Measurements from ENCODE around the gene ADARB1.

The ADARB1 gene

DNA sequence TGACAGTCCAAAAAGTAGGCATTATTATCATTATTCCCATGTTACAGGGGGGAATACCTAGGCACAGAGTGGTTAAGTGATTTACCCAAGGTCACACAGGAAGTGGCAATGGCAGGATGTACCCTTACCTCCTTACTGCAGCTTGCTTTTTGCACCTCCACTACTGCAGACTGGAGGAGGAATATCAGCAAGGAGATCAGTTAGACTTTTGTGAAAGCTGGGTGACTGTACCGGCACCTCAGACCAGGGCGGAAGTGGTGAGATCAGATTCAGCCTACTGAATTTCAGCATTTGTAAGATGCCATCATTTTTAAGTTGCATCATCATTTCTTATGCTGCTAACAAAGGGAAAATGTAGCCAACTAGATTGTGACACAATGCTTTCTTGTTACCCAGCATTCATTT is 4.5 kb downstream of the ADARB1 start:
- H3K27me3 ChIP-seq: peaks cover 0 to 21% (median 4%) of the 10 kb centered on the region in 11 experiments; a peak in 10 of 22 replicates
- TF ChIP-seq Cebpa-rat (IDR thresholded peaks at IDR 0.05): peak; percentile 12 to 97 (median 90); a peak in 18 of 22 replicates
- peak overlapping the region in 9 of 11 experiments; percentile 7 to 74 (median 41); a peak in 15 of 22 replicates for H3K9ac ChIP-seq
- peak overlapping the region in 10 of 11 experiments; percentile 42 to 89 (median 77); a peak in 19 of 22 replicates for H3K27ac ChIP-seq
- peaks cover 0 to 38% (median 12%) of the 10 kb centered on the region in 11 experiments; a peak in 14 of 22 replicates for H3K36me3 ChIP-seq
- H3K4me3 ChIP-seq: no peak overlapping the region; a peak in 1 of 20 replicates
- H3K9me3 ChIP-seq (replicated peaks in 1 of 11): peaks cover 0 to 5% (median 0%) of the 10 kb centered on the region in 11 experiments; a peak in 5 of 22 replicates
- H3K4me2 ChIP-seq: peak overlapping the region; percentile 49 to 100 (median 95)
- peaks cover 63 to 79% (median 74%) of the 10 kb centered on the region in 10 experiments for H3K4me1 ChIP-seq
- peaks cover 0 to 47% (median 34%) of the 10 kb centered on the region in 11 experiments; a peak in 15 of 22 replicates for H4K20me1 ChIP-seq

DNA sequence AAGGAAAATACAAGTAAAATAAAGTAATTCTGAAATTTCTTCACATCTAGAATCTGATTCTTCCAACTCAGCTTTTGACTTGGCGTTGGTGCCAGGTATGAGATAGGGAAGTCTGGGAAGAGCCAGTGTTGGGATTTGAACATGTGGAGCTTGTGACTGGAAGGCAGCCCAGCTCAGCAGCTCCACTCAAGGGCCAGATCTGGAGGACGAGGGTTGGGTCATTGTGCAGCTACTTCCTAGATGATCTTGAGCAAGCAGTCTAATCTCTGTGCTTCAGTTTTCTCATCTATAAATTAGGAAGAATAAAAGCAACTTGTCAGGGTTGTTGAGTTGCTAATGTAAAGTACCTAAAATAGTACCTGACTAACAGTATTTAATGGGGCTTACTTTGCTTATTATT is 5.0 kb downstream of the ADARB1 start:
- peaks cover 0 to 43% (median 16%) of the 10 kb centered on the region in 11 experiments; a peak in 14 of 22 replicates for H3K36me3 ChIP-seq
- H3K9ac ChIP-seq: peak overlapping the region in 8 of 11 experiments; percentile 15 to 69 (median 54); a peak in 10 of 22 replicates
- H4K20me1 ChIP-seq: peaks cover 0 to 52% (median 37%) of the 10 kb centered on the region in 11 experiments; a peak in 15 of 22 replicates
- peak overlapping the region in 10 of 11 experiments; percentile 42 to 89 (median 77); a peak in 19 of 22 replicates for H3K27ac ChIP-seq
- TF ChIP-seq Cebpa-rat (IDR thresholded peaks at IDR 0.05): no peak; a peak in 3 of 22 replicates
- peak overlapping the region; percentile 49 to 100 (median 95) for H3K4me2 ChIP-seq
- H3K9me3 ChIP-seq (replicated peaks in 1 of 11): peaks cover 0 to 5% (median 0%) of the 10 kb centered on the region in 11 experiments; a peak in 5 of 22 replicates
- peaks cover 63 to 83% (median 78%) of the 10 kb centered on the region in 10 experiments for H3K4me1 ChIP-seq
- peaks cover 0 to 26% (median 4%) of the 10 kb centered on the region in 11 experiments; a peak in 10 of 22 replicates for H3K27me3 ChIP-seq
- H3K4me3 ChIP-seq: no peak overlapping the region

DNA sequence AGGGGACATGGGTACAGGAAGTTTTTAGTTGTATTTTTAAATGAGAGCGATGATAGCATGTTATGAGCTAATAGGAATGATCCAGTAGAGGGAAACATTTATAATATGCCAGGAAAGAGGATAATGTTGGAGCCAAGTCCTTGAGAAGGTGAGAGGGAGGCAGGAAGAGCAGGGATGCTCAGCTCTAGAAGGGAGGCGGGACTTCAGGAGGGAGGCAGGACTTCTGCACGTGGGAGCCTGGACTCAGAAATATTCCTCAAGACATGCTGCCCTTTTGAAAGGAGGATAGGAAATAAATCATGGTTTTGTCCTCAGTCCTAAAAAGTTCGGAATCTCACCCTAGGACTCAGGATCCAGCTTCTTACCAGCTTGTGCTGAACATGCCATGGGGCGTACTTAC is 5.9 kb downstream of the ADARB1 start:
- Histone ChIP-seq H3K27ac (peak overlapping the region in 8 of 11 experiments; percentile 68 to 89 (median 78); a peak in 15 of 22 replicates), H4K20me1 (peaks cover 0 to 55% (median 39%) of the 10 kb centered on the region in 11 experiments; a peak in 17 of 22 replicates), H3K27me3 (peaks cover 0 to 33% (median 4%) of the 10 kb centered on the region in 11 experiments; a peak in 11 of 22 replicates), H3K4me1 (peaks cover 62 to 91% (median 83%) of the 10 kb centered on the region in 10 experiments), H3K9ac (peak overlapping the region in 1 of 11 experiments; percentile 61; a peak in 3 of 22 replicates), H3K4me3 (no peak overlapping the region), H3K36me3 (peaks cover 0 to 49% (median 16%) of the 10 kb centered on the region in 11 experiments; a peak in 15 of 22 replicates), H3K9me3 (replicated peaks in 1 of 11) (peaks cover 0 to 5% (median 0%) of the 10 kb centered on the region in 11 experiments; a peak in 5 of 22 replicates), H3K4me2 (peak overlapping the region; percentile 49 to 100 (median 95))
- TF ChIP-seq Cebpa-rat (IDR thresholded peaks at IDR 0.05): no peak

DNA sequence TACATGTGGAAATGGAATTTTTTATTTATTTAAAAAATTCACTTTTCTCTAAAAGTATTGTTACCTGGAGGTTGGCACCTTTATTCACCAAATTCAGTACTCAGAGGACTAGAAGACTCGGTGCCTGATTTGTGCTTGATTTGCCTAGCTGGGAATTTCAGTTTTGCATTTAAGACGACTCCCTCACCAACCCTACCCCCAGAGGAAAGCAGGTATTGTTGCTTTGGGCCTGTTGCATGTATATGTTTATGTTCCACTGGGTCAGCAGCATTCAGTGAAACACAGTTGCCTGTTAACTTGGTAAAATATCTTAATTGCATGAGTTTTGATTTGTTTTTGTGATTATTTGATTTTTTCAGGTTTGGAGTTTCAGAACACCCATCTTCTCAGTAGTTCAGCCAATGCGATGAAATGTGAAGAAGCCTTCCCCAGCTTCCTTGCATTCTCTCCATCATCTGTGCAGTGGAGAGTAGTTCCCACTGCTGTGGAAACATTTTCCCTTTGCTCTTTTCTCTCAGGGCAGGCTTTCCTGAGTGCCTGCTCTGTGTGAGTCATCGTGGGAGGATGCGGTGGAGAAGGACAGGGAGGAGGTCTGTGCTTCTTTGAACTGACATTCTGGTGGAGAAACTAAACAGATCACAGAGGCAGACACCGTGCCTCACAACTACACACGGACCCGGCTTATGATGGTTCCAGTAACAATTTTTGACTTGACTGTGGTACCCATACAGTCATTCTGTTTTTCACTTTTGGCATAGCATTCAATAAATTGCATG is 6.4 kb downstream of the ADARB1 start:
- Histone ChIP-seq H3K9me3 (replicated peaks in 1 of 11) (peaks cover 0 to 5% (median 0%) of the 10 kb centered on the region in 11 experiments; a peak in 5 of 22 replicates), H3K9ac (peak overlapping the region in 1 of 11 experiments; percentile 12; a peak in 1 of 22 replicates), H3K4me3 (no peak overlapping the region), H3K27ac (peak overlapping the region in 4 of 11 experiments; percentile 78 to 89 (median 84); a peak in 6 of 22 replicates), H3K4me2 (peak overlapping the region; percentile 48 to 100 (median 95)), H4K20me1 (peaks cover 0 to 56% (median 43%) of the 10 kb centered on the region in 11 experiments; a peak in 19 of 22 replicates), H3K4me1 (peaks cover 56 to 91% (median 81%) of the 10 kb centered on the region in 10 experiments), H3K27me3 (peaks cover 0 to 33% (median 0%) of the 10 kb centered on the region in 11 experiments; a peak in 7 of 22 replicates), H3K36me3 (peaks cover 0 to 54% (median 16%) of the 10 kb centered on the region in 11 experiments; a peak in 15 of 22 replicates)
- TF ChIP-seq Cebpa-rat (IDR thresholded peaks at IDR 0.05): no peak

DNA sequence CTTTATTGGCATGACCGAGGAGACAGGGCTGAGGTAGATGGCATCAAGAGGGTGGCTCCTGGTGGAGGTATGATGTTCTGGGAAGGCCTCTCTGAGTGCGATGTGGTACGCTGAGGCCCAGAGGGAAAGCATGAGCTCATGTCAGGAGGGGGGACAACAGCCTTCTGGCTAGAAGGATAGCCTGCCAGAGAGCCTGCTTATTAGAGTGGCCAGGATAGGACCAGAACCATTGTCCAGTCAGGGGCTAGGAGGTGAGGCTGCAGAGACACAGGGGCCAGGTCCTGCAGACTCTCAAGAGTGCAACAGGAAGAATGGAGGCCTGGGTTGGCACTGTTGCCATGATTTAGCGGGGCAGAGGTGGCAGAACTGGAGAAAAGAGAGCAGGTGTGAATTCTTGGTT is 7.3 kb downstream of the ADARB1 start:
- Histone ChIP-seq H3K4me2 (peak overlapping the region; percentile 48 to 100 (median 95)), H3K4me3 (no peak overlapping the region), H3K27me3 (peaks cover 0 to 41% (median 0%) of the 10 kb centered on the region in 11 experiments; a peak in 5 of 22 replicates), H3K27ac (peak overlapping the region in 1 of 11 experiments; percentile 83; a peak in 1 of 22 replicates), H3K36me3 (peaks cover 0 to 53% (median 16%) of the 10 kb centered on the region in 11 experiments; a peak in 15 of 22 replicates), H3K4me1 (peaks cover 50 to 91% (median 81%) of the 10 kb centered on the region in 10 experiments), H4K20me1 (peaks cover 1 to 64% (median 47%) of the 10 kb centered on the region in 11 experiments; a peak in 20 of 22 replicates), H3K9ac (no peak overlapping the region), H3K9me3 (replicated peaks in 1 of 11) (peaks cover 0 to 5% (median 0%) of the 10 kb centered on the region in 11 experiments; a peak in 5 of 22 replicates)
- no peak for TF ChIP-seq Cebpa-rat (IDR thresholded peaks at IDR 0.05)

DNA sequence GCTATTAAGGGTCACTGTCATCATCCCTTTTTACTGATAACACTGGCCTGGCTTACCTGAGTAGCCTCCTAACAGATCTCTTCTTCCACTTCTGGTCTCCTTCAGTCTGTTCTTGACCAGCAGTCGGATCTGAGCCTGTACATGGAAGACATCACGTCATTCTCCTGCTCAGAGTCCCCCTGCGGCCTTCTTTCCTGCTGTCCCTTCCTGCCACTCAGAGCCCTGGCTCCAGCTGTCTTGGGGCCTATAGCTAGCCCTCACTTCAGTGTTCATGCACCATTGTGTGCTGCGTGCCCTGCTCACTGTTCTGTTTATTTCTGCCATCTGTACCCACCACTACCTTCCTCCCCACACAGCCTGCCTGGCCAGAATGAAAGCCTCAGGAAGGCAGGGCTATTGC is 8.4 kb downstream of the ADARB1 start:
- Histone ChIP-seq H3K4me3 (no peak overlapping the region), H3K27me3 (peaks cover 0 to 52% (median 0%) of the 10 kb centered on the region in 11 experiments; a peak in 5 of 22 replicates), H3K36me3 (peaks cover 0 to 49% (median 16%) of the 10 kb centered on the region in 11 experiments; a peak in 15 of 22 replicates), H3K9me3 (replicated peaks in 1 of 11) (no peaks in the 10 kb centered on the region), H3K4me2 (peak overlapping the region in 4 of 11 experiments; percentile 7 to 39 (median 11); a peak in 2 of 22 replicates), H4K20me1 (peaks cover 4 to 75% (median 58%) of the 10 kb centered on the region in 11 experiments; a peak in 21 of 22 replicates), H3K4me1 (peaks cover 50 to 91% (median 81%) of the 10 kb centered on the region in 10 experiments), H3K27ac (no peak overlapping the region), H3K9ac (no peak overlapping the region)
- no peak for TF ChIP-seq Cebpa-rat (IDR thresholded peaks at IDR 0.05)

DNA sequence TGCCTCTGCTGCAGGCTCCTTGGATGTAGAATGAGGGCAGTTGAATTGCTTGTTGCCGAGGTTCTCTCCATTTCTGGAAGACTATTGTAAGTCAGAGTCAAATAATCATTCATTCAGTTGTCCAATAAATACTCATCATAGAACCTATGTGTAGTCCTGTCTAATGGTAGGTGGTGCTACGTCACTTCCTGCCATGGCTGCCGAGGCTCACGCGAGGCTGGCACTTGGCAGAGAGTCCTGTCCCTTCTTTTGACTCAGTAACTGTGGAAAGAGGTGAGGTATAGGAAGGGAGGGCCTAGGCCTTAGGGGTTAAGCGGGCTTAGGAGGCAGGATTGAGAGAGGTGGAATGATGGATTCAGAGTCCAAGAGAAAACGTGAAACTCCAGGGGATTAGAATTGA is 9.7 kb downstream of the ADARB1 start:
- Histone ChIP-seq H3K27ac (no peak overlapping the region; a peak in 1 of 22 replicates), H3K4me3 (no peak overlapping the region), H3K4me2 (peak overlapping the region in 2 of 11 experiments; percentile 1 to 12; a peak in 1 of 22 replicates), H4K20me1 (peaks cover 4 to 89% (median 69%) of the 10 kb centered on the region in 11 experiments; a peak in 21 of 22 replicates), H3K9me3 (replicated peaks in 1 of 11) (no peaks in the 10 kb centered on the region), H3K36me3 (peaks cover 0 to 60% (median 16%) of the 10 kb centered on the region in 11 experiments; a peak in 15 of 22 replicates), H3K9ac (no peak overlapping the region), H3K4me1 (peaks cover 38 to 91% (median 72%) of the 10 kb centered on the region in 10 experiments), H3K27me3 (peaks cover 0 to 65% (median 0%) of the 10 kb centered on the region in 11 experiments; a peak in 5 of 22 replicates)
- TF ChIP-seq Cebpa-rat (IDR thresholded peaks at IDR 0.05): no peak

All from BLaER1 treated with 17β-estradiol and CSF1 and Interleukin-3, amounts not matched to agents 10 nM and 100 nM (cell line).